Stomach (tissue), 9 donors: ENCODE measurements around the gene ZNF157. TPM values are rescaled to one million over a fixed set of nuclear protein-coding genes. Genes with fewer than 3 reads are reported as not detected.

Experiments used
- DNase-seq, 2 donors: peaks; one replicate each; pipeline versions ENCODE4 v3.0.0 to v3.0.0-alpha.2; 2013 to 2019
- H3K27ac ChIP-seq, 5 donors: fragments of 200-600 bp in 4 of 5; sonication (generic) in 4 of 5; one replicate each; pipeline ENCODE4 v1.5.1; 2013 to 2019; ENCODE audit warnings: mild to moderate bottlenecking in 1 of 5, moderate library complexity in 1 of 5
- H3K27me3 ChIP-seq, 3 donors: fragments of 200-600 bp; sonication (generic); one replicate each; pipeline ENCODE4 v1.5.1; 2017 to 2019; ENCODE audit warnings: mixed run types in 1 of 3
- H3K36me3 ChIP-seq, 4 donors: fragments of 200-600 bp; sonication (generic); 1 replicate in 3 of 4; 2 replicates in 1 of 4; pipeline ENCODE4 v1.5.1; 2016 to 2019
- H3K4me1 ChIP-seq, 4 donors: fragments of 200-600 bp; sonication (generic); one replicate each; pipeline ENCODE4 v1.5.1; 2016 to 2019
- H3K4me3 ChIP-seq, 4 donors: fragments of 200-600 bp; sonication (generic) in 3 of 4; one replicate each; pipeline ENCODE4 v1.5.1; 2016 to 2019; ENCODE audit warnings: mild to moderate bottlenecking in 1 of 4
- H3K9me3 ChIP-seq, 4 donors: fragments of 200-600 bp; sonication (generic); one replicate each; pipeline ENCODE4 v1.5.1; 2016 to 2019
- CTCF ChIP-seq, 7 experiments: fragments of 450-650 bp in 4 of 7; fragments of 200-600 bp in 3 of 7; sonication (generic) in 3 of 7; IDR thresholded peaks; one replicate each; pipeline ENCODE4 v1.5.1; 2016 to 2019; ENCODE audit warnings: antibody characterized with exemption in 7 of 7, control low read depth in 2 of 7, mild to moderate bottlenecking in 1 of 7
- EP300 ChIP-seq: sonication (generic); formaldehyde crosslinking; IDR thresholded peaks from one replicate; pipeline ENCODE4 v1.6.1; 2017; ENCODE audit warnings: antibody characterized with exemption
- POLR2A ChIP-seq, 4 donors: fragments of 450-650 bp; IDR thresholded peaks; one replicate each; pipeline ENCODE4 v1.6.1; 2016; ENCODE audit warnings: antibody characterized with exemption in 4 of 4, control low read depth in 2 of 4, mild to moderate bottlenecking in 1 of 4, moderate library complexity in 1 of 4
- POLR2AphosphoS5 ChIP-seq, 3 donors: sonication (generic); formaldehyde crosslinking; IDR thresholded peaks; one replicate each; pipeline ENCODE4 v1.6.1; 2016; ENCODE audit warnings: antibody characterized with exemption in 3 of 3
- WGBS, 5 donors: extraction: QIAGEN DNeasy Blood & Tissue Kit in 3 of 5; methylation state at CpG; one replicate each; pipeline versions ENCODE4 v1.1.5 to v1.1.7; 2013 to 2018; 5-methylcytosine and 5-hydroxymethylcytosine counted together
- intact Hi-C: fragments of 100-400 bp; cut with DNase I; formaldehyde crosslinking; loops from one replicate; pipeline ENCODE4 v1.15.1; 2023; ENCODE audit warnings: low total_unique reads
- polyA plus RNA-seq, 3 donors: library from polyadenylated mRNA; stranded (reverse); fragments of 200-250 nt; gene quantifications; one replicate each; pipeline ENCODE4 v1.2.3, GENCODE V29; 2013
- total RNA-seq, 5 donors: library from RNA; depleted of rRNA; stranded (reverse); fragments of >200 nt; gene quantifications; one replicate each; pipeline versions ENCODE4 v1.1.0 to v1.2.3, GENCODE V29; 2014 to 2016
- donor health status: healthy with polysubstance abuse.
- donor health status: Bipolar disorder and iron deficiency.
- donor health status: healthy.

ZNF157 gene
- total and polyA plus RNA-seq, 8 donors: 0.15 to 0.18 TPM; not detected in 6

GRCh38 chrX:47351706-47352105 lies 18.7 kb upstream of the ZNF157 start:
- 74 to 84% (median 77%) methylated on average over 4 of the region's 4 CpGs for WGBS, 5 donors
- intact Hi-C loops: no loop called here
- no peaks in the 10 kb centered on the region for H3K9me3 ChIP-seq
- TF ChIP-seq EP300: no peak
- no peak for TF ChIP-seq CTCF (IDR thresholded peaks at IDR 0.05)
- no peak for TF ChIP-seq POLR2AphosphoS5 (IDR thresholded peaks at IDR 0.05)
- TF ChIP-seq POLR2A (IDR thresholded peaks at IDR 0.05): no peak
- H3K27me3 ChIP-seq: no peaks in the 10 kb centered on the region
- H3K4me3 ChIP-seq: no peak overlapping the region
- no peak overlapping the region for H3K27ac ChIP-seq
- no peaks in the 10 kb centered on the region for H3K4me1 ChIP-seq
- no peaks in the 10 kb centered on the region for H3K36me3 ChIP-seq
- no peak for DNase-seq

- TF ChIP-seq CTCF (IDR thresholded peaks at IDR 0.05) (no peak), POLR2A (IDR thresholded peaks at IDR 0.05) (no peak), EP300 (no peak), POLR2AphosphoS5 (IDR thresholded peaks at IDR 0.05) (no peak)
- 37 to 63% (median 50%) methylated on average over 5 of the region's 5 CpGs for WGBS, 5 donors
- Histone ChIP-seq H3K9me3 (no peaks in the 10 kb centered on the region), H3K4me3 (no peak overlapping the region), H3K27ac (no peak overlapping the region), H3K36me3 (no peaks in the 10 kb centered on the region), H3K27me3 (no peaks in the 10 kb centered on the region), H3K4me1 (peaks cover 0 to 13% (median 0%) of the 10 kb centered on the region in 4 donors)
- intact Hi-C loops: no loop called here
- peak in 1 of 2 donors; percentile 30 for DNase-seq
Measured at GRCh38 chrX:47358387-47359065, 11.9 kb upstream of the ZNF157 start.

- intact Hi-C loops: no loop called here
- H3K36me3 ChIP-seq: no peaks in the 10 kb centered on the region
- no peaks in the 10 kb centered on the region for H3K27me3 ChIP-seq
- peaks cover 0 to 13% (median 0%) of the 10 kb centered on the region in 4 donors for H3K4me1 ChIP-seq
- 68 to 85% (median 77%) methylated on average over 7 of the region's 7 CpGs for WGBS, 5 donors
- TF ChIP-seq EP300: no peak
- TF ChIP-seq CTCF (IDR thresholded peaks at IDR 0.05): no peak
- TF ChIP-seq POLR2A (IDR thresholded peaks at IDR 0.05): no peak
- no peak for TF ChIP-seq POLR2AphosphoS5 (IDR thresholded peaks at IDR 0.05)
- peaks cover 0 to 2% (median 0%) of the 10 kb centered on the region in 4 donors for H3K9me3 ChIP-seq
- DNase-seq: no peak
- no peak overlapping the region for H3K27ac ChIP-seq
- H3K4me3 ChIP-seq: no peak overlapping the region
Measured at GRCh38 chrX:47360423-47361179, 9.8 kb upstream of the ZNF157 start.

GRCh38 chrX:47361538-47362511 lies 8.6 kb upstream of the ZNF157 start:
- TF ChIP-seq CTCF (IDR thresholded peaks at IDR 0.05) (no peak), POLR2AphosphoS5 (IDR thresholded peaks at IDR 0.05) (no peak), EP300 (no peak), POLR2A (IDR thresholded peaks at IDR 0.05) (no peak)
- WGBS, 5 donors: 2 to 42% (median 8%) methylated on average over 12 to 13 of the region's 13 CpGs
- H3K9me3 ChIP-seq: peaks cover 0 to 11% (median 0%) of the 10 kb centered on the region in 4 donors
- peak overlapping the region in 3 of 4 donors; percentile 29 to 35 (median 31) for H3K4me3 ChIP-seq
- peak; percentile 61 to 96 for DNase-seq
- H3K4me1 ChIP-seq: peaks cover 0 to 13% (median 0%) of the 10 kb centered on the region in 4 donors
- H3K27me3 ChIP-seq: no peaks in the 10 kb centered on the region
- no peaks in the 10 kb centered on the region for H3K36me3 ChIP-seq
- H3K27ac ChIP-seq: peak overlapping the region; percentile 47 to 79 (median 67)
- intact Hi-C loops: no loop called here
